ENCODE data around the gene SSBP3.

SSBP3 gene

DNA sequence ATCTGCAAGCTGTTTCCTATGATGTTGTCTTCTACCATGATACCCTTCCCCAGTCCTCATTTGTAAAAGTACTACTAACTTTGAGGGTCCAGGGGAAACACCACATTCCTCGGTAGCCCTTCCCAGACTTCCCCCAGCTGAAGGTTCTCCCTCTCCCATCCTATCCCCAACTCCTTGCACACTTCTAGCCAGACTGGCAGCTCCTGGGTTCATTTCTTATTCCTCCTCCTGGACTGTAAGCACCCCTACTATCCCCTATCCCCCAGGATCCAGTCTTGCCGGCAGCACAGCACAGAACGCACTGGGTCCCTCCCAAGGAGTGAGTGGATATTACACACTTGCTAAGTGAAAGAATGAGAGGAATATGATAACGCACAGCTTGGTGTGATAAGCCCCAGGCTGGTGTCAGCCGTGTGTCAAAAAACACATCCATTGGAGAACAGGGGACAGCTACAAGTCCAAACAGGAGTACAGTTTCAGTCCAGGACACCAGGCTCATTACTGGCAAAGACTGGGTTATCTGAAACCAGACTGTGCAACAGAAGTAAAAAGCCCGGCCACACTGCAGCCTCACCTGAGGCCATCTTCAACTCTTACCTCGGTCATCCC lies 100.2 kb downstream of the SSBP3 start:
- no peak for DNase-seq (ENCODE audit: low read depth)

DNA sequence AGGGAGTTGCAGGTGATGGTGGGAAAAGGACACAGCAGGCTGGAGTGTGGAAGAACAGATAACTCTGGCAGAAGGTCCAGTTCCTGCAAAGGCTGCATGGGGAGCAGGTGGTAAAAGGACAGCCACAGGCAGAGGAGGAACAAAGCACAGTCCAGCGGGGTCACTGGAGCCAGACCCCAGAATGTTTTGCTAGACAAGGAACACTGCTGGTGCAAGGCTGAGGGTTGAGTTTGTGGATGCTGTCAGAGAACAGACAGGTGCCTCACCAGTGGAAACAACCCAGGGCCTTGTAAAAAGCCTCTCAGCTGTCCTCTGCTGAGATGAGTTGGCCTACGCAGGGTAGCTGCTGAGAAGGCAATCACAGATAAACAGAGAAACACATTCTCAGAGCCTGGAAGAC lies 101.7 kb downstream of the SSBP3 start:
- DNase-seq (ENCODE audit: low read depth): no peak

DNA sequence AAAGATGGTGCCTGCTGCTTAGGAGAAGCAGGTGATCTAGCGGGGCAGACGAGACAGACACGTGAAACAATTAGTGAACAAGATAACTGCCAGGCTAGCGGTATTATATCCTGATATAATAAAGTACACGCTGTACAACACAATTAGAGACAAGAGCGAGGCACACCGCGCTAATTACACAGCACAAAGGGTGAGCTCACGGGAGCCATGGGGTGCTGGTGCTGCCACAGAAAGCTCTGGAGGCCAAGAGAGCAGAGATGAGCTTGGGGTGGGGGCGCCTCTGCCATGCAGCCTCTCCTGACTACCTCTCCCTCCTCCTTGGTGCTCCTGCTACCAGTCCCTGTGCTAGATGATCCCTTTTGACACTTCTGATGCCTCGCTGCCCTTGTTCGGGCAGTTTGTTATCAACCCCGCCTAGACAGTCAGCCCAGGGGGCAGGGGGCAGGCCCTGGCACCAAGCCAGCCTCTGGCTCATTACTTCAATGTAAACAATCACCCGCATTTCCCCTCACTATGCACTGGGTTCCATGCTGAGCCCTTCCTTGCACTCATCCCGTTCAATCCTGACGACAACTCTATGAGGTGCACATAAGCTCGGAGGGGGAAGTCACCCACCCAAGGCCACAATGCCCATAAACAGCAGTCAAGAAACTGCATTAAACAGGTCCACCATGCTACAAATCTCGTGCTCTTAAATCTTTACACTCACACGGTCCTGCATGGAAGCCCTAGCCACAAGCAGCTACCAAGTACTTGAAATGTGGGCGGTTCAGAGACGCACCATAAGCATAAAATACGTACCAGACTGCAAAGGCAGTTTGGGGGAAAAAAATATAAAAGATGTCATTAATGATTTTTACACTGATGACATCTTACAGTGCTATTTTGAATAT lies 103.0 kb downstream of the SSBP3 start:
- no peak for DNase-seq (ENCODE audit: low read depth)

DNA sequence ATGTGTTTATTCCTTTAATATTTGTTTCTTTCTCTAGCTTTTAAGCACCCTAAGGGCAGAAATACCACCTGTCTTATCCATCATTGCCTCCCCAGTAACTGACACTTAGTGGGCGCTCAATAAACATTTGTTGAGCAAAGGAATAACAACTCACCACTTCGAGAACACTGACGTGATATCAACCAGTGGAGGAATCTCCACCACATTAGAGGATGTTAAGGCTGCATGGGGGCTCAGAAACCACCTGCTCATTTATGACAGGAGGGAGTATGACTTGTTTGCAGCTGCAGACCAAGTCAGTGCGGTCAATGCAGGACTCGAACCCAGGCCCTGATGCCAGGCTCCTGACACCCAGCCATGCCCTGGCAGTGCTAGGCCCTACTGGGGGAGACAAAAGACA lies 103.6 kb downstream of the SSBP3 start:
- no peak for DNase-seq (ENCODE audit: low read depth)

DNA sequence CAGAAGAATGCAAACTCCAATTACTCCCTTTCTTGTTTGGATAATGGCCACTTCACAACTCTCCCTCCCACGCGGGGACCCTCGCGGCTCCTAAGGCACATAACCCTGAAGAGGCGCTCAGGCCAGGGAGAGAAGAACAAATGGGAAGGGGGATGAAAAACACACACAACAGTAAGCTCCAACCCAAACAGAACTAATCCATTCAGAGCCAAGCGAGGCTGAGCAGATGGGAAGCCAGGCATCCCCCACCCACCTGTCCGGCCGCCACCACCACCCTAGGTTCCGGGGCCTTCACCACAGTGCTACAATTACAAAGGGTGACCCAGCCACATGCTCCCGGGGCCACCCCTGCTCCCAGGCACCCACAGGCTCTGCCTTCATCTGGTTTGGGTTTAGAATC lies 104.7 kb downstream of the SSBP3 start:
- DNase-seq (ENCODE audit: low read depth): no peak

DNA sequence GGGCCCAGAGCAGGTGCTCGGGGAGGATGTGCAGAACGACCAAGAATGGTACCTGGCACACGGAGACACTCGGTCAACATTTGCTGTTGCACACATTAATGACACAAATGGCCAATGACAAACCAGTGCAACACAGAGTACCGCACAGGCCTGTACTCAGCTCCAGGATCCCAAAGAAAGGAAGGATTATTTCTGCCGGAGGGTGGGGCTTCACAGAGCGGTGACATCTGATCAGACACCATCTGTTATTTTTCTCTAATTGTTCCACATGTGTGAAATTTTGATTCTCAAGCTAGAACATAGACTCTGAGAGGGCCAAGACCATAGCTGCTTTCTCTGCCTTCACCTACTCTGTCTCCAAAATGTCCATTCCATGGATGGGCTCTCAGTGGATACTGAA lies 105.8 kb downstream of the SSBP3 start:
- no peak for DNase-seq (ENCODE audit: low read depth)

DNA sequence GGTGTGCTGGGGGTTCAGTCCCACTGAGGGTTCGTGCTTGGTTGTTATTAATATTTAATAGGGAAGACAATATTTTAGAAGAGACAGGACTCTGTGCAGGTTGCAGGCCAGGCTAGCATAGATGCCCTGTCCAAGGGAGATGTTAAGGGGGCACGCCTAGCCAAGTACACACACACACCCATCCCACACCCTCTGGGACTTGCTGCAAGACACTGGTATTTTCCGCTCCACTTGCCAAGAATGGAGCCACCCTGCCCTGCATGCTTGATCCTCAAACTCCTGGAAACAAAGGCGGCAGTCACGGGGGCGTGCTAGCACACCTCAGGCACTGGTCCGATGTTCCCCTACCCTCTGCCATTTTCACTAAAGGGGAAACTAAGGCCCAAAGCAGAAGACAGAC lies 107.2 kb downstream of the SSBP3 start:
- DNase-seq (ENCODE audit: low read depth): no peak

DNA sequence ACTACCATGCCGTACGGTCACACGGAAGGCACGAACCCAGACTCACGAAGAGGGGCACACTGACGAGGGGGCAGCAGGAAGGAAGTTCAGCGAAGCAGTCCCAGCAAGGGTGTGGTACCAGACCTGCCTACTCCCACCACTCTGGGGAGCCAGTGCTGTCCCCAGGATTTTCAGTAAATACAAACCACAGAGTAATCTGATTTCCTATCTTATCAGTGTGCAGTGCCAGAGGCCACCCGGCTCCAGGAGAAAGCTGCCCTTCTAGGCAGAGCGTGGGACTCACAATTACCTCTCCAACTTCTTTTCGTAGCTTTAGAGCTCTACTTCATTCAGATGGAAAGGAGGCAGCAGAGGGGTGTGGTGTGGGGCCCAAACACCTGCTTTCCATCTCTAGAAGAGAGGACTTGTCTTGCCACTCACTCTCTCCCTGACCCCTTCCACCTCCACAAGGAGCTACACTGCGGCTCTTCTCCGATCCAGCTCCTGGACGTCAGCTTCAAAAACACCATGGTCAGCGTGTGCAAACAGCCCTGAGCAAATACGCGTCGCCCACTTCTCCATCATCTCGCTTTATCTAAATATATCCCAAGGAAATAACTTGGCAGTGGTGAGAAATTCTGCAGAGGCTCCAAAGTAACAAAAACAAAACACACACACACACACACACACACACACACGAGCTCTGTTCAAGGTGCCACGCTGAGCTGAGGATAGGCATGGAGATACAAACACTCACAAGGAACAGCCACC lies 107.7 kb downstream of the SSBP3 start:
- DNase-seq (ENCODE audit: low read depth): no peak

DNA sequence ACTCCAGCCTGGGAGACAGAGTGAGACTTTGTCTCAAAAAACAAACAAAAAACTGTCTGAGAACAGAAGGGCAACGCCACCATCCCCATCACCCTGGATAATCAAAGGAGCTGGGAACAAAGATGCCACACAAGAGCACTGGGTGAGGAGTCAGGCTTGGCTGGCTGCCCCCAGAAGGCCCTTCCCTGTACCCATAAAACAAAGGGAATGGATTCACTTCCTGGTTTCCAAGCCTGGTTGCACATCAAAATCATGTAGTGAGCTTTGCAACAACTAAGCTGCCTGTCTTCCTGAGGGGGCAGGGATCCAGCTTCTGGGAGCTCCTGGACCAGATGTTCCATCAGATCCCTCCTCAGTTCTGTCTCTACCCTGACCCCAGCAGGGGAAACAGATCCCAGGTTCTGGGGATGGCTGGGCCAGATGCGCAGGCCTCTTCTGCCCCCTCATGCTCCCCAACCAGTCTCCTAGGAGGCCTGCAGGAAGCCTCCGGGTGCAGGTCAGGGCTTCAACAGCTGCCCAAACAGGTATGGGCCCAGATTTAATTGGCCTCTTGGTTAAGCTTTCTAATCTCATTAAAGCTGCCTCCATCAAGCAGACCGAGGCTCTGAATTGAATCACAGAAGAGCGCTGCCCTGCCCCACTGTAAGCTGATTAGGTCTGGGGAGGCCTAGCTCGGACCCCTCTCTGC lies 108.5 kb downstream of the SSBP3 start:
- no peak for DNase-seq (ENCODE audit: low read depth)

DNA sequence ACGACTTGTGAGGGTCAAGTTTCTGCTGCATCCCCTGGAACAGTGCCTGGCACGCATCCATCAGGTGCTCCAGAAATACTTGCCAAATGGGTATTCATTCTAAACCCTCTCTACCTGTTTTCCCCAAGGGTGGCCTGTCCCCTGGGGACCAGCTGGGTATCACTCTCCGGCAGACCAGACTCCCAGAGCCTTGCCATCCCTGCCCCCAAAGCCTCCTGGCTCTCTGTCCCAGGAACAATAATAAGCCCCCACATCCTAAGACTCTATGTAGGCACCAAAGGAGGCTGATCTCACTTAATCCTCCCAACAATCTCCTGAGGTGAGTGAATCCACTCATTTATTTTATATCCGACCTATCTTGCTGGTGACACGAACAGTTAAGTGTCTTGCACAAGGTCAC lies 109.5 kb downstream of the SSBP3 start:
- no peak for DNase-seq (ENCODE audit: low read depth)

DNA sequence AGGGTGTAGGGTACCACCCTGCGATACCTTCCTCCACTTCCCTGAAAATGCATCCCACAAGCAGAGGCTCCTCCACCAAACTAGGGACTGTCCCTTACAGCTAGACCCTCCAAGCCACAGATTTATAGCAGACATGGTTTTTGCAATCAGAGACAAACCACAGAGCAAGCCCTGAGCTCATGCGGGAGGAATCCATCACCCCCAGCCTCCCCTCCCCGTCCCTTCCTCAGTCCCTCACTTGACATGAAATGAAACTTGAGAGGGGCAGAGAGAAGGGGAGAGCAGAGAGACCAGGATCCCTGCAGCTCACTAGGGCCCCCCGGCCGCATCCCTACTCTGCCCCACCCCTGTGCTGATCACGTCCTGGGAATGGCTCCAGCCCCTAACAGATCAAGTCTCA lies 111.3 kb downstream of the SSBP3 start:
- DNase-seq (ENCODE audit: low read depth): no peak

DNA sequence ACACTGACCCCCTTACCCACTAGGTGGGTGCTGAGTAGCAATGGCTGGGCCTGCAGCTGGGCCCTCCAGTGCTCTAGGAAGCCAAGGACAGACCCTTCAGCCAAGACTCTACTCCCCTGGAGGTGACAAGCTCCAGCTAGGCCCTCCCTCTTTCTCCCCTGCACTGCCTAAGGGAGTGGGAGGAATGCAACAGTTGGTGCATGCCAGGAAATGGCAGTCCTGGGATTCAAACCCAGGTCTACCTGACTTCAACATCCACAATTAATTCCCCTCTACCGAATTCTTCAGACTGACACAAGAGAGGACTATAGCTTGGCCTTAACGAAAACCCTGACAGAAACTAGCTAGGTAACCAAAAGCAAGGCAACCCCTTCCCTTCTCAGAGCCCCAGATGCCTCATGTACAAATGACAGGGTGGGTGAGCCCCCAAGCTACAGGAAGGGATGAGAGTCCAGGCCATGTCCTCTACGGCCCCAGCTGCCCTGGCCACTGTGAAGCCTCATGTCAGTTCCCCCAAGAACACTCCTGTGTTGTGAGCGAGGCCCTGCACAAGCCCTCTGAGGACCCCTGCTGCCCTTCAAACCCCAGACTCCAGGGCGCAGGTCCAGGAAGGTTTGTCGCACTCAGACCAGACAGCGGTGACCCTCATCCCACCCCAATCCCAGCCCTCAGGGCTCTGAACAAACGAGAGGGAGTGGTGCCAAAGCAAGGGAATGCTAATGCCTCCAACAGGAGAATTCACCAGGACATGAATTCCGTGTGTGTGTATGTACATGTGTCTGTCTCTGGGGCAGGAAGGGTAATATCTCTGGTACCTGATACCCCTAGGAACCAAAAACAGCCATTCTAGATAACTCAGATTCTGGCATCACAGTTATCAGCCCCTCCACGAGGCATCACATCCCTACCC lies 113.9 kb downstream of the SSBP3 start:
- no peak for DNase-seq (ENCODE audit: low read depth)

DNA sequence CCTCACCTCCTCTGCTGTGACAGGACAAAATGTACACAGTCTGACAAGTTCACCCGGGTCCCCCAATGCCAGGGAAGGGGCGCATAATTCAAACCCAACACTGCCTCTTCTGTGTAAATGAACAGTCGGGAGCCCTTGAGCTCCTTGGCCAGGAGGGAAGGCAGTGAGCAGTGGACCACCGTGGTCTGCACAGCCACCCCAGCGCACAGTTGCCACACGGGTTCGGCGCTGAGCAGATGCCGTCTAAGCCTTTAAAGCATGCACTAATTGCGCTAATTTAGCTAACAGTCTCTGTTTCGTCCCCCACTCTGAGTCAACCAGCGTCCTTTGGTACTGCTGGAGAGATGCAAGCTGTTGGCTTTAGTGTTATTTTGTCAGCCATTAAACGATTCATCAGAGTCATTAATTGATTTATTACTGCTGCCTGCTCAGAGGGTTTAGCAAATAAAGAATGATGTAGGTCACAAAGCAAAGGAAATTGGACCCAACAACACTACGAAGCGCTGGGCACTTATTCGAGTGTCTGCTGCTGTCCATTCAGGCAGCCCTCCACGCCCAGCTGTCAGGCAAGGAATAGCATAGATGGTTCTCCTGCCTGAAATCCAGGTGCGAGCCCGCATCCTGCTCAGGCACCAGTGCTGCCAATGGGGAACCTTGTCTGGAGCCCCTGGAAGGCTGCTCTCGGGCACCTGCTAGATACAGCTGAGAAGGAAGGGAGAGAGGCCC lies 114.8 kb downstream of the SSBP3 start:
- DNase-seq (ENCODE audit: low read depth): no peak

DNA sequence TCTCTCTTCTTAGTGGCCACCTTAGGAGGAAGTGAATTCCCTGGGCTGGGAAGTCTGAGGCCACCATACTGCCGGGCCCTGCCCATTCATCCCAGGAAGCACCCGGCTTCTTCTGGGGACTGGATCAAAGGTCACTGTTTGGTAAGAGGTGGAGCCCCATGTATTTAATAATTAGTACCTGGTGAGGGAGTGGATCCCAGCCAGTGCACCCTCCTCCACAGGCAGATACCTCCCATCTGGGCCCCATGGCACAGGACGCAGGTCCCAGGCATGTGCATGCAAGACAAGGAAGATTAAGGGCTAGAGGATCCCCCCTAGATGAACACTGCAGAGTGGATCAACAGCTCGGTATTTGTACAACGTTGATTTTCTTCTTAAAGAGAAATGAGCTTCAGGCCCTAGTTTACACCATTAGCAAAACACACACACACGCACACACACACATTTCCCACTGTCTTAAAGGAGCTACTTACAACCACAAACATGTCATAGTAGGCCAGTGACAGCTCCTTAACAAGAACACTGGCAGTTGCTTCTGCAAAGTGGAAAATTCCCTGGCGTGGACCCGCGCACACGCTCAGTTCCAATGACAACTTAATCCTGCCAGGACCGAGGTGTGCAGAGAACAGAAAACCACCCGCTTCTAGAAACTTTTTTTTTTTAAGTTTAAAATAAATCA lies 115.5 kb downstream of the SSBP3 start:
- DNase-seq (ENCODE audit: low read depth): no peak

DNA sequence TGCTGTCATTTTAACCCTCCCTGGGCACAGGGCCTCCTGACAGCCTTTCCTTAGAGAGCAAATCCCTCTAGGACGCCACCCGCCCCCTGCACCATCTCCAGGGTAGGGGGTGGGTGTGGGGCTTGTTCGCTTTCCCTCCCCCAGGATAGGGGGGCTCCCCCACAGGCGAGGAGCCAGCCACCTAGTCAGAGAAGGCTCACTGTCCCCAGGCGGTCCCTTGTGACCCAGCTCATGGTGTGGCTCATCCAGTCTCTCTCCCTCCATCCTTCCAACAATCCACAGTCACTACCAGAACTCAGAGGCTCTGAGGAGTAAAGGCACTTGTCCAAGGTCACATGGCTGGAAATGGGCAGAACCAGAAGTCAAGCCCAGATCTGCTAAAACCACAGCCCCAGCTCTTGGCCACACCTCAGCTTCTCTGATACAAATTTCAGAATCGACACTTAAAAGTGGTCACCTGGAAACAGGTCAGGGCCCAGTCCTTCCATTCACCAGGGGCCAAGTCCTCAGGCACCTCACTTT lies 116.4 kb downstream of the SSBP3 start:
- DNase-seq (ENCODE audit: low read depth): no peak

DNA sequence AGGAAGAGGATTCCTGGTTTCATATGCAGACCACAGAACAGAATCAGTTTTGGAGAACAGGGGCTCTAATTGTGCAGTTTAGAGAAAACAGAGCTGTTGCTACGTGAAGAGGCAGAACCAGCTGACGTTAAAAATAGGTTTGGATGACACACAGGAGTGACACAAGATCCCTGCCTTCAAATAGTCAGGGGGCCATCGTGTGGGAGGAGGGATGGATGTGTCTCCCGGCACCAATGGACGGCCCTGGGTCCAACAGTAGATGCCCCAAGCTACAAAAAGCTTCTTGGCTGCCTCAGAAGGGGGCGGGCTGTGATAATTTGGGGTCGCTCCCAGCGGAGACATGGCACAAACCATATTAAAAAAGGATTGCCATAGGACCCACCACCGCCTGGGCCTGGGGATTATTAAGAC lies 118.4 kb downstream of the SSBP3 start:
- no peak for DNase-seq (ENCODE audit: low read depth)

DNA sequence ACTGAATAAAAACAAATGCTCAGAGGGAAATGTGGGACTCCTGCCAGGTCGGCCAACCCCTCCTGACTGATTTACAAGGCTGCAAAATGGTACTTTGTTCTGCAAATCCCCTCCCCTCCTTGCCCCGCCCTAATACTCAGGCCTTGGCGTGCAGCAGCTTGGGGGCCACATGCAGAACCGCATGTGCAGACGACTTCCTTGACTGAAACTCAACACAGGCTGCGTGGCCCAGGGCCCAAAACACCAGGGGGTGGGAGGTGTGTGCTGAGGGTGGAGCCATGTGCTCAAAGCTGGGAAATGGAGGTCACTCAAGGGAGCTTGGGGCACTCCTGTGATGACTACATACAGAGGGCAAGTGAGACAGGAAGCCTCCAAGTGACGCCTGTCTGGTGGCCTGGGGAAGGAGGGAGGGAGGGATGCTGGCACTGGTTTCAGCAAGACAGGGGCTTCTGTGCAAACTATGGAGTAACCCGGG lies 119.0 kb downstream of the SSBP3 start:
- peak; percentile 57 for DNase-seq (ENCODE audit: low read depth)

DNA sequence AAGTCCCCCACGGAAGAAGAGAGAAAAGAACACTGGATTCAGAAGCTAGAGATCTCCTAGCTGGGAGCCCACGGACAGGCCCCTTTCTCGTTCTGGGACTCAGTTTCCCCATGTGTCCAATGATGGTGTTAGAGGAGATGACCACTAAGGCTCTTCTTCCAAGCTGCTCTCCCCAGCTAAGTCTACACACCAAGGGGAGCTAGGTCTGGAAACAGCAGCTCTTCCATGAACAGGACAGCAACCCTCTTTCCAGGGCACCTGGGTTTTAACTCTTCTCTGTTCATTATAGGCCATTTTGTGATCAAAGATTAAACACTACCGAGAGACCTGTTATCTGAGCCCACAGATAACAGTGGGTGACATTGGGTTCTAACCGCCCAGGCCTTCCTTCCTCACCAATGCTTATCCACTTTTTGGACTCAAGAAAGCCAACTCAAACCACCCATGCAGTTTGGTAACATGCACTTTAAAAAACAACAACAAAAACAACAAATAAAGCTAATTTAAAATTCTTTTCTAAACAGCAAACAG lies 120.3 kb downstream of the SSBP3 start:
- no peak for DNase-seq (ENCODE audit: low read depth)

DNA sequence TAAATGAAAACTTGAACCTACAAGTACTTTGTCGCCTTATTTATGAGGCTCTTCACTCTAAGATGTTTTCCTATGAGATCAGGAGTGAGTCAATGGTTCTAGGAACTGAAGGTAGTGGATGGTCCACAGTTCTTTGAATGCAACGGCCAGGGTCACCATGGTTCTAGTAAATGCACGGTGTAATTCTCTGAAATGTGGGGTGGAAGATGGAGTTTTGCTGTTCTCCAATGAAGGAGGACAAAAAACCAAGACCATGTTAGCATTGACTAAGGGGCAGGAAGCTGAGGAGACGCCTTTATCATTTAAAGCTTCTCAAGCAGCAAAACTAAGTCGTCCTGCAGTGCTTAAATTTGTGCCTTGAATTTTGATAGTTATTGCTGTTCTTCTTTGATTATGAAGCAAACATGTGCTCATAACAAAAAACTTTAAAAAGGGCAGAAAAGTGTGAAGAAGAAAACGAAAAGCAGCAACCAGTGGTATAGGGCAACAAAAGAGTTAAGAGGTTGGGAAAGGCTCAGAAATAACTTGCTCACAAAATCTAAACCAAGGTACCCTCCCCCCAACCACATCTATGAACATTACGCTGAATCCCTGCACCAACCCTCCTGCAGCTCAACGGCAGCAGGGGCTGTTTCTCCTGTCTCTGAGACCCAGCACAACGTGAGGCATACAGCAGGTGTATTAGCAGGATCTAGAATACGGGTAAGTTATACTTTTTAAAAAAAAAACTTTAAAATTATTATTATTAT lies 121.2 kb downstream of the SSBP3 start:
- no peak for DNase-seq (ENCODE audit: low read depth)

Measured in activated T-cell treated with anti-CD3 and anti-CD28 coated beads for 24 hours (primary cell).